SU-DHL-6 (cell line): ENCODE measurements around the gene FKBP1A.

ENCODE experiments used
- H2AFZ ChIP-seq: fragments of 200-600 bp; sonication (generic); 2 replicates; pipeline ENCODE4 v1.6.1; 2014; ENCODE audit warnings: low read depth, mild to moderate bottlenecking, moderate library complexity, mixed read lengths, antibody characterized with exemption, low read length; ENCODE audit not compliant: severe bottlenecking
- H3F3A ChIP-seq: fragments of 200-600 bp; shearing (Covaris generic); 2 replicates; pipeline ENCODE4 v1.6.0; 2016; ENCODE audit warnings: antibody characterized with exemption, mild to moderate bottlenecking; ENCODE audit not compliant: insufficient read depth
- H3K27ac ChIP-seq: fragments of 200-600 bp; sonication (generic); 2 replicates; pipeline ENCODE4 v1.5.1; 2016; ENCODE audit warnings: low read depth, mild to moderate bottlenecking, low read length, moderate library complexity, mixed read lengths
- H3K27me3 ChIP-seq: fragments of 200-600 bp; sonication (generic), shearing (Covaris generic); 2 replicates; pipeline ENCODE4 v1.6.0; 2014; ENCODE audit warnings: mild to moderate bottlenecking, low read length
- H3K36me3 ChIP-seq: fragments of 200-600 bp; sonication (generic); 2 replicates; pipeline ENCODE4 v1.6.1; 2014; ENCODE audit warnings: mild to moderate bottlenecking, low read length, mixed read lengths
- H3K4me2 ChIP-seq: fragments of 300-600, 200-600 bp; shearing (Covaris generic), sonication (generic); 2 replicates; pipeline ENCODE4 v1.6.0; 2014; ENCODE audit warnings: low read length, low read depth, mild to moderate bottlenecking; ENCODE audit not compliant: poor library complexity, severe bottlenecking
- H3K4me3 ChIP-seq: fragments of 200-600 bp; sonication (generic); 2 replicates; pipeline ENCODE4 v1.5.1; 2014; ENCODE audit warnings: antibody characterized with exemption, low read length, mild to moderate bottlenecking, mixed read lengths; ENCODE audit not compliant: insufficient read depth, poor library complexity, severe bottlenecking
- H3K79me2 ChIP-seq: fragments of 200-600 bp; sonication (generic); 2 replicates; pipeline ENCODE4 v1.6.1; 2014; ENCODE audit warnings: mild to moderate bottlenecking, low read length, moderate library complexity; ENCODE audit not compliant: insufficient read depth
- H3K9ac ChIP-seq: fragments of 200-600 bp; sonication (generic); 2 replicates; pipeline ENCODE4 v1.7.0; 2014; ENCODE audit warnings: mild to moderate bottlenecking, low read length
- H3K9me2 ChIP-seq: fragments of 200-600 bp; sonication (generic); replicated peaks from 2 replicates; pipeline ENCODE4 v1.6.1; 2014; ENCODE audit warnings: low read length; ENCODE audit not compliant: insufficient read depth
- H3K9me3 ChIP-seq: fragments of 200-600 bp; sonication (generic); 2 replicates; pipeline ENCODE4 v1.6.1; 2014; ENCODE audit warnings: low read length, mixed read lengths; ENCODE audit not compliant: insufficient read depth
- H4K20me1 ChIP-seq: fragments of 200-600 bp; sonication (generic); 2 replicates; pipeline ENCODE4 v1.6.1; 2014; ENCODE audit warnings: low read depth, mild to moderate bottlenecking, antibody characterized with exemption, low read length, moderate library complexity, mixed read lengths
- CTCF ChIP-seq: fragments of 200-600 bp; sonication (generic); IDR thresholded peaks from one replicate; pipeline ENCODE4 v1.5.1; 2017; ENCODE audit warnings: antibody characterized with exemption, mild to moderate bottlenecking, low read length, moderate library complexity; ENCODE audit not compliant: insufficient read depth, poor library complexity, severe bottlenecking
- EZH2phosphoT487 ChIP-seq: fragments of 200-600 bp; sonication (generic), shearing (Covaris generic); conservative IDR thresholded peaks from 2 replicates; pipeline ENCODE4 v1.6.1; 2018; ENCODE audit warnings: mild to moderate bottlenecking, antibody characterized with exemption, low read length, moderate library complexity, mixed read lengths

The FKBP1A gene

GRCh38 chr20:1320016-1320415 is 72.8 kb downstream of the FKBP1A start:
- H3K9me3 ChIP-seq = no peaks in the 10 kb centered on the region
- H3K4me2 ChIP-seq = no peak overlapping the region
- no peaks in the 10 kb centered on the region for H4K20me1 ChIP-seq
- H3K36me3 ChIP-seq = no peaks in the 10 kb centered on the region
- no peak for TF ChIP-seq EZH2phosphoT487
- TF ChIP-seq CTCF = no peak
- no peaks in the 10 kb centered on the region for H3K27me3 ChIP-seq
- no peaks in the 10 kb centered on the region for H3K79me2 ChIP-seq
- no peak overlapping the region for H3K27ac ChIP-seq
- H3F3A ChIP-seq = no peaks in the 10 kb centered on the region
- no peak overlapping the region for H3K9ac ChIP-seq
- no peak overlapping the region for H3K4me3 ChIP-seq
- no peak overlapping the region for H2AFZ ChIP-seq
- H3K9me2 ChIP-seq = no peaks in the 10 kb centered on the region

- TF ChIP-seq EZH2phosphoT487 (no peak), CTCF (no peak)
- H3K79me2 ChIP-seq = no peaks in the 10 kb centered on the region
- no peaks in the 10 kb centered on the region for H3K27me3 ChIP-seq
- no peak overlapping the region for H3K9ac ChIP-seq
- H3K4me2 ChIP-seq = no peak overlapping the region
- no peak overlapping the region for H3K4me3 ChIP-seq
- H3K27ac ChIP-seq = no peak overlapping the region
- H3F3A ChIP-seq = no peaks in the 10 kb centered on the region
- no peak overlapping the region for H2AFZ ChIP-seq
- H3K9me2 ChIP-seq = no peaks in the 10 kb centered on the region
- H4K20me1 ChIP-seq = no peaks in the 10 kb centered on the region
- H3K36me3 ChIP-seq = no peaks in the 10 kb centered on the region
- H3K9me3 ChIP-seq = no peaks in the 10 kb centered on the region
These were observed 73.4 kb downstream of the FKBP1A start for GRCh38 chr20:1319462-1319861.

- Histone ChIP-seq H3K4me2 (no peak overlapping the region), H3K36me3 (no peaks in the 10 kb centered on the region), H3K4me3 (no peak overlapping the region), H3K27me3 (no peaks in the 10 kb centered on the region), H3K9ac (no peak overlapping the region), H3F3A (no peaks in the 10 kb centered on the region), H4K20me1 (no peaks in the 10 kb centered on the region), H3K9me3 (no peaks in the 10 kb centered on the region), H3K79me2 (no peaks in the 10 kb centered on the region), H2AFZ (no peak overlapping the region), H3K9me2 (no peaks in the 10 kb centered on the region), H3K27ac (no peak overlapping the region)
- no peak for TF ChIP-seq CTCF
- no peak for TF ChIP-seq EZH2phosphoT487
These were observed 73.8 kb downstream of the FKBP1A start for GRCh38 chr20:1319051-1319450.
